Loucy (cell line): ENCODE measurements around the gene PRR15L.
A peak's percentile ranks its signal among the peaks of the same experiment; 100 is the strongest.

Experiments used
- H2AFZ ChIP-seq: fragments of 200-600 bp; sonication (generic); 2 replicates; pipeline ENCODE4 v1.6.0; 2016; ENCODE audit warnings: antibody characterized with exemption, mild to moderate bottlenecking, low read length, moderate library complexity
- H3F3A ChIP-seq: fragments of 200-600 bp; 2 replicates; pipeline ENCODE4 v1.6.0; 2016; ENCODE audit warnings: antibody characterized with exemption, low read depth, mild to moderate bottlenecking
- H3K27me3 ChIP-seq: fragments of 200-600 bp; sonication (generic); 2 replicates; pipeline ENCODE4 v1.6.1; 2014; ENCODE audit warnings: low read length, mild to moderate bottlenecking; ENCODE audit not compliant: insufficient read depth, poor library complexity, severe bottlenecking
- H3K36me3 ChIP-seq: fragments of 200-600 bp; sonication (generic); 2 replicates; pipeline ENCODE4 v1.6.1; 2016; ENCODE audit warnings: low read length; ENCODE audit not compliant: insufficient read depth
- H3K4me1 ChIP-seq: fragments of 200-600 bp; sonication (generic); 2 replicates; pipeline ENCODE4 v1.5.1; 2014; ENCODE audit warnings: low read length, mild to moderate bottlenecking; ENCODE audit not compliant: insufficient read depth, poor library complexity, severe bottlenecking
- H3K4me2 ChIP-seq: fragments of 200-600 bp; sonication (generic); 2 replicates; pipeline ENCODE4 v1.6.0; 2014; ENCODE audit warnings: antibody characterized with exemption, low read length, low read depth, mild to moderate bottlenecking; ENCODE audit not compliant: poor library complexity, severe bottlenecking
- H3K4me3 ChIP-seq: fragments of 200-600 bp; sonication (generic); 2 replicates; pipeline ENCODE4 v1.5.1; 2014; ENCODE audit warnings: low read length, mild to moderate bottlenecking, mixed read lengths; ENCODE audit not compliant: poor library complexity, severe bottlenecking
- H3K79me2 ChIP-seq: fragments of 200-600 bp; sonication (generic); 2 replicates; pipeline ENCODE4 v1.6.1; 2014; ENCODE audit warnings: low read length; ENCODE audit not compliant: insufficient read depth
- H3K9ac ChIP-seq: fragments of 200-600 bp; sonication (generic); 2 replicates; pipeline ENCODE4 v1.6.0; 2014; ENCODE audit warnings: mild to moderate bottlenecking, low read depth, low read length, moderate library complexity; ENCODE audit not compliant: poor library complexity, severe bottlenecking
- H3K9me2 ChIP-seq: fragments of 200-600 bp; sonication (generic); replicated peaks from 2 replicates; pipeline ENCODE4 v1.6.1; 2016; ENCODE audit warnings: low read depth, low read length, mixed read lengths
- H3K9me3 ChIP-seq: fragments of 200-600 bp; sonication (generic); 2 replicates; pipeline ENCODE4 v1.6.1; 2014; ENCODE audit warnings: mild to moderate bottlenecking, antibody characterized with exemption, low read length, low read depth; ENCODE audit not compliant: insufficient read depth
- H4K20me1 ChIP-seq: fragments of 200-600 bp; sonication (generic); 2 replicates; pipeline ENCODE4 v1.6.0; 2014; ENCODE audit warnings: antibody characterized with exemption, low read length, mild to moderate bottlenecking; ENCODE audit not compliant: insufficient read depth, poor library complexity, severe bottlenecking
- EZH2phosphoT487 ChIP-seq: fragments of 200-600 bp; IDR thresholded peaks from 2 replicates; pipeline ENCODE4 v1.6.1; 2018; ENCODE audit warnings: antibody characterized with exemption, mild to moderate bottlenecking, moderate library complexity, borderline replicate concordance
- TF ChIP-seq, protein P1 (sequence below): fragments of 200-600 bp; sonication (generic); conservative IDR thresholded peaks from 2 replicates; pipeline ENCODE4 v1.5.1; 2014; ENCODE audit warnings: mild to moderate bottlenecking, antibody characterized with exemption, low read length

PRR15L gene

DNA sequence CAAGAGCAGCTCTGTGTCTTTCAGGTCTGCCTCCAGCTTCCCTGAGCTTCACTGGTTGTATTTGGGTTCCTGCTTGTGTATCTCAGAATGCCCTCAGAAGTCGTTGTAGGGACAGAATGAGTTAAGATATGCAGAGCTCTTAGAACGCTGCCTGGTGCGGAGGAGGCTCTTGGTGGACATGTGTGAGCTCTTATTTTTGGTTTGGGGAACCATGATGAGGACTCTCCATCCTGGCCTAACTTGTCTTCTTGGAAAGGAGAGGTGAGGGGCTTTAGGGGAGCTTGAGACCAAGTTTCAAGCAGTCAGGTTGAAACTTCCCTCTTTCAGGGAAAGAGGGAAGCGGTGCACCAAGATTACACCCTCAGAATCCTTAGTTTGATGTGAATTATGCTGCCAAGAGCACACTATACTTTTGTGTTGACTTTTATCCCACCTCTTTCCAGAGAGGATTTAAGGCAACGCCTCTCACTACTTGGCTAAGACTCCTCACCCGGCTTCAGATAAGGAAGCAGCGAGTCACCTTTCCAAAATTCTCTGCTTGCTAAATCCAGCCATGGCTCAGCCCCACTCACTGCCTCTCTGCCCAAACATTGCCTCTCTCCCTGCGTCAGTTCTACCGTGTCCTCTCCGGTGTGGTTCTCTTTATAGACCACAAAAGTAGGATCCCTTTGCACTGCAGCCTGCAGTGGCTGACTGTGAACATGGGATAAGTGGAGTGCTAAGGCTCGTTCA lies 26.0 kb upstream of the PRR15L start:
- Histone ChIP-seq H3K36me3 (peaks cover 24% of the 10 kb centered on the region; the same call in 1 of the 2 replicates), H3K4me2 (peak overlapping the region; percentile 82), H3K4me1 (peaks cover 42% of the 10 kb centered on the region)

DNA sequence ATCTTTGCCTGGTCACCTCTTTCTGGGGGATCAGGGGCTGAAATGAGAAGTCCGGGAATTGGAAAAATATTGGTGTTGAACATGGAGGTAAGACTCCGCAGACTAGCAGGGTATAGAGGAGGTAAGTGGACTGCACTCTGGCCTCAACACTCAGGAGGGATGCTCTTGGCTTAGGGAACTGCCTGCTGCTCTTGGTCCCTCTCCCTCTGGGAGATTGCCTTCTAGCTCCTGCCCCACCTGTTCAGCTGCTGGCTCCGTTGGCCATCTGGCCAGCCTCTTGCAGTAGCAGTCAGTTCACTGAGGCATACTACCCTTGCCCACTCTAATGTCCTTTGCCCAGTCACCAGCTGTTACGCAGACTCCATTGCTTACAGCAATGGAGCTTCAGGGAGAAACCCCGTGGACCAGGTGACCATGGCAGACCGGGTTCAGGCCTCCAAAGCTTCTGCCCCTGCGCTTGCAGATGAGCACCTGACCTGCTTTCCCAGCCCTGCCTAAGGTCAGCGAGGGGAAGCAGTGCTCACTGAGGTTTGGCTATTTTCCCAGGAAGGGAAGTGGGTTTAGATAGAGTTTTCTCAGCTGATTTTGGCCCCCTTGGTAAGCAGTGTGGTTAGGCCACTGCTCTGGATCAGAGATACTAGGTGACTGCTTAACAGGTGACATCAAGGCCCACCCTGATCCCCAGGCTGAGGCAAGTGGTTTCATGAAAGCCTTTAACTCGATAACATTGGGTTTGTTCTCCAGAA lies 25.1 kb upstream of the PRR15L start:
- Histone ChIP-seq H3K9me2 (no peaks in the 10 kb centered on the region), H2AFZ (no peak overlapping the region), H3K9me3 (no peaks in the 10 kb centered on the region), H3K4me3 (no peak overlapping the region), H3K9ac (peak overlapping the region; percentile 32), H4K20me1 (peaks cover 6% of the 10 kb centered on the region), H3F3A (peaks cover 5% of the 10 kb centered on the region; the same call in 1 of the 2 replicates), H3K27me3 (no peaks in the 10 kb centered on the region), H3K36me3 (peaks cover 26% of the 10 kb centered on the region; the same call in 1 of the 2 replicates), H3K4me1 (peaks cover 40% of the 10 kb centered on the region), H3K79me2 (no peaks in the 10 kb centered on the region), H3K4me2 (peak overlapping the region; percentile 82)
- no peak for TF ChIP-seq EZH2phosphoT487
- TF ChIP-seq, protein P1, sequence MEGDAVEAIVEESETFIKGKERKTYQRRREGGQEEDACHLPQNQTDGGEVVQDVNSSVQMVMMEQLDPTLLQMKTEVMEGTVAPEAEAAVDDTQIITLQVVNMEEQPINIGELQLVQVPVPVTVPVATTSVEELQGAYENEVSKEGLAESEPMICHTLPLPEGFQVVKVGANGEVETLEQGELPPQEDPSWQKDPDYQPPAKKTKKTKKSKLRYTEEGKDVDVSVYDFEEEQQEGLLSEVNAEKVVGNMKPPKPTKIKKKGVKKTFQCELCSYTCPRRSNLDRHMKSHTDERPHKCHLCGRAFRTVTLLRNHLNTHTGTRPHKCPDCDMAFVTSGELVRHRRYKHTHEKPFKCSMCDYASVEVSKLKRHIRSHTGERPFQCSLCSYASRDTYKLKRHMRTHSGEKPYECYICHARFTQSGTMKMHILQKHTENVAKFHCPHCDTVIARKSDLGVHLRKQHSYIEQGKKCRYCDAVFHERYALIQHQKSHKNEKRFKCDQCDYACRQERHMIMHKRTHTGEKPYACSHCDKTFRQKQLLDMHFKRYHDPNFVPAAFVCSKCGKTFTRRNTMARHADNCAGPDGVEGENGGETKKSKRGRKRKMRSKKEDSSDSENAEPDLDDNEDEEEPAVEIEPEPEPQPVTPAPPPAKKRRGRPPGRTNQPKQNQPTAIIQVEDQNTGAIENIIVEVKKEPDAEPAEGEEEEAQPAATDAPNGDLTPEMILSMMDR = no peak

More for the DNA sequence above, 26.0 kb upstream of the PRR15L start:
- Histone ChIP-seq H2AFZ (no peak overlapping the region), H3K27me3 (no peaks in the 10 kb centered on the region), H3K9me3 (no peaks in the 10 kb centered on the region), H4K20me1 (peaks cover 5% of the 10 kb centered on the region), H3K79me2 (no peaks in the 10 kb centered on the region), H3F3A (peaks cover 5% of the 10 kb centered on the region; the same call in 1 of the 2 replicates), H3K4me3 (no peak overlapping the region), H3K9ac (no peak overlapping the region), H3K9me2 (no peaks in the 10 kb centered on the region)
- TF ChIP-seq, protein P1 = no peak
- no peak for TF ChIP-seq EZH2phosphoT487

DNA sequence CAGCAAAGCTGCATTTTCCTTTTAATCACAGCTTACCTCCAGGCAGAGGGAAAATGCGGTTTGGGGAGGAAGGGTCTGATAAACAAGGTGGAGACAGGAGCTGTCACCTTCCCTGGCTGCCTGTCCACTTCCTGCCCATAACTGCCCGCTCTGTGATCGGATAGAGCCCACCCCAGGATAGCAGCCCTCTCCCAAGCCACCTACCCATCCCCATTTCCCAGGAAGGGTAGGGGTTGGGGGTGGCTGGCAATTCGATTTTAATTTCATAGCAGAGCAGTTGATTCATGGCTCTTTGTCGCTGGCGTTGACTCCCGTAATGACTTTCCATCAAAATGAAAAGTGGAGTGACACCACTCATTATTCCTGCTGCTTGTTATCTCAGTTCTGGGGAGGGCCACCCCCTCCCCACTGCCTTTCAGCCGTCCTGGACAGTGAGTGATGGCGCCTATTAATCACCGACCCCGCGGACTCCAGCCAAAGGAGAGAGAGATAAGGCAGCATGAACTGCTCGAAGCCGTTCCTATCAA lies 24.5 kb upstream of the PRR15L start:
- H3F3A ChIP-seq = peaks cover 5% of the 10 kb centered on the region; the same call in 1 of the 2 replicates
- H3K9ac ChIP-seq = peak overlapping the region; percentile 32
- no peaks in the 10 kb centered on the region for H3K79me2 ChIP-seq
- H3K9me3 ChIP-seq = no peaks in the 10 kb centered on the region
- H2AFZ ChIP-seq = no peak overlapping the region
- H3K4me3 ChIP-seq = peak overlapping the region; percentile 62
- no peaks in the 10 kb centered on the region for H3K9me2 ChIP-seq
- H3K4me2 ChIP-seq = peak overlapping the region; percentile 82
- H4K20me1 ChIP-seq = peaks cover 6% of the 10 kb centered on the region
- peaks cover 37% of the 10 kb centered on the region for H3K4me1 ChIP-seq
- TF ChIP-seq, protein P1 = no peak
- no peak for TF ChIP-seq EZH2phosphoT487
- no peaks in the 10 kb centered on the region for H3K27me3 ChIP-seq
- peaks cover 26% of the 10 kb centered on the region; the same call in 1 of the 2 replicates for H3K36me3 ChIP-seq
